ENCODE measurements around the gene CFAP251.

CFAP251 gene

GRCh38 chr12:121996050-121996944, 77.9 kb downstream of the CFAP251 start:
- no peak overlapping the region for H3K4me3 ChIP-seq (ENCODE audit: low read depth, low read length)
- TF ChIP-seq CTCF (IDR thresholded peaks at IDR 0.05; ENCODE audit: borderline replicate concordance, insufficient read depth, low read depth, low read length): no peak

GRCh38 chr12:121996945-121997612, 78.7 kb downstream of the CFAP251 start:
- TF ChIP-seq CTCF (IDR thresholded peaks at IDR 0.05; ENCODE audit: borderline replicate concordance, insufficient read depth, low read depth, low read length): no peak
- no peak overlapping the region for H3K4me3 ChIP-seq (ENCODE audit: low read depth, low read length)

- no peak overlapping the region for H3K4me3 ChIP-seq (ENCODE audit: low read depth, low read length)
- TF ChIP-seq CTCF (IDR thresholded peaks at IDR 0.05; ENCODE audit: borderline replicate concordance, insufficient read depth, low read depth, low read length): no peak
These were observed 83.2 kb downstream of the CFAP251 start for GRCh38 chr12:122001466-122002209.

DNA sequence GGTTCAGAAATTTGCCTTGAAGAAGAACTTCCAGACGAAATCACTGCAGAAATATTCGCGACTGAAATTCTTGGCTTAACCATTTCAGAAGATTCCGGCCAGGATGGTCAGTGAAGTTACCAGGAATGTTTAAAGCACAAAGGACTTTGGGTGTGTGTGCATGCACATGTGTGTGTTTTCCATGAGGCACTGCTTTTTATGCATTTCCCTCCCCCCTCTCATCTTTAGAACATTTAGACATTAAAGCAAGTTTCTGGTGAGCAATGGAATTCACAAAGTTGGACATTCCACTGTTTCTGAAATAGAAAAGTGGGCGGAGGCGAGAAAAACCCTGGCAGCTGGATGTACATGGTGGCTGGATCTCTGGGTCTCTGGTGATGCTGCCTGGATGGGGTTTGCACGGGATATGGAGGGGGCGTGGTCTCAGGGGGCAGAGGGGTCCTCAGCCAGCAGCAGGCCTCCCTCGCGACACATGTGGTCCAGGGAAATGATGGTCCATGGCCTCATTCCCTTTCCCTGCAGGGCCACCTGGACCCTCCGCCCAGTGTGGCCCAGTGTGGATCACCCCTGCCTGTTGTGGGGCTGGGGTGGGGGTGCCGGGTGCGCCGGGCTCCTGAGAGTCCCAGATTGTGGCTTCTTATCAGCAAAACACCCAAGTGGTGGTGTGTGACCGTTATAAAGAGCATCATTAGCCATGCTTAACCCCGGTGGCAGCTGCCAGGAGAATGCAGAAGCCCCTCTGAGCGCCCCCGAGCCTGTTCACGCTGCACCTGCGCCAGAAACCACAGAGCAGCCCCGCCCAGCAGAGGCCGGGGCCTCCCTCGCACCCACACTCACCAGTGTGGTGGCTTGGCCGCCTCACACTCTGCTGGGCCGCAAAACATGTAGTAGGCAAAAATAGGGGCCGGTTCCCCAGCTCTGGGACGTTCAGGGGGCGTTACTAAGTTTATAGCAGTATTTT, 85.5 kb downstream of the CFAP251 start:
- TF ChIP-seq CTCF (IDR thresholded peaks at IDR 0.05; ENCODE audit: borderline replicate concordance, insufficient read depth, low read depth, low read length): no peak
- H3K4me3 ChIP-seq (ENCODE audit: low read depth, low read length): no peak overlapping the region

- peak overlapping the region; percentile 2 for H3K4me3 ChIP-seq (ENCODE audit: low read depth, low read length)
- TF ChIP-seq CTCF (IDR thresholded peaks at IDR 0.05; ENCODE audit: borderline replicate concordance, insufficient read depth, low read depth, low read length): no peak
These were observed 86.3 kb downstream of the CFAP251 start for GRCh38 chr12:122004633-122005071.

DNA sequence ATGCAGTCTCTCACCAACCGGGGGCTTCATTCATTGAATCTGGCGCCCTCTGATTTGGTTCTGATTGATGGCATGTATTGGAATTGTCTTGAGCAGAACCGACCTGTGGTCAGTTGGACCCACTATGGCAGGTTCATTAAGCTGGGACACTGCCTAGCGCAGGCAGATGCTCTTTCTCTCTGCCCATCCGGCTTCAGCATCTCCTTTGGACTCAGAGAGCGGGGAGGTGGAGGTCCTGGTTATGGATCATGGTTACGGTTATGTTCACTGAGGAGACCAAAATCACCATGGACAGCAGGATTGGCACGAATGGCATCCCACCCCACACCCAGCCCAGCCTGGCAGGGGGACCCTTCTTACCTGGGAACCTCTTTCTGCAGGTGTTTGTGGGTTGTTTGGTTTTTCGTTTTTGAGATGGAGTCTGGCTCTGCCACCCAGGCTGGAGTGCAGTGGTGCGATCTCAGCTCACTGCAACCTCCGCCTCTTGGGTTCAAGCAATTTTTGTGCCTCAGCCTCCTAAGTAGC, 86.9 kb downstream of the CFAP251 start:
- TF ChIP-seq CTCF (IDR thresholded peaks at IDR 0.05; ENCODE audit: borderline replicate concordance, insufficient read depth, low read depth, low read length): no peak

More for the DNA sequence above, 86.9 kb downstream of the CFAP251 start:
- H3K4me3 ChIP-seq (ENCODE audit: low read depth, low read length): peak overlapping the region; percentile 33

Data from GM12875 (cell line).